GM12878 (cell line): ENCODE results near the gene PATL1. TPM values are rescaled to one million over a fixed set of nuclear protein-coding genes. Genes with fewer than 3 reads are reported as not detected.

Experiments
- ATAC-seq: fragments of 200-7000 bp; cut with Tn5 transposase; 3 replicates; pipeline ENCODE4 v1.9.1; 2020; ENCODE audit warnings: mild to moderate bottlenecking, moderate library complexity
- BruUV-seq: library from RNA; stranded (reverse); fragments of 400-500 nt; replicated peaks from 2 replicates; lab custom pipeline; 2021; lab: Mats Ljungman, UMichigan
- CTCF ChIA-PET: fragments of 300-600 bp; sonication (Branson Sonifier 250); formaldehyde crosslinking; extraction: SDS; loops from one replicate; lab custom pipeline; 2021; ENCODE audit warnings: inconsistent platforms; lab: Yijun Ruan, JAX
- POLR2A ChIA-PET: fragments of 350-600 bp; formaldehyde crosslinking; extraction: SDS; loops from one replicate; lab custom pipeline; 2021; ENCODE audit warnings: inconsistent platforms; lab: Charles Lee
- RAD21 ChIA-PET: fragments of 300-600 bp; sonication (Branson Sonifier 250); formaldehyde crosslinking; loops from one replicate; lab custom pipeline; 2023; ENCODE audit warnings: antibody characterized with exemption; ENCODE audit not compliant: unreplicated experiment; lab: Charles Lee
- SMC1A ChIA-PET: fragments of 300-600 bp; sonication (Branson Sonifier 250); formaldehyde crosslinking; loops from one replicate; lab custom pipeline; 2023; ENCODE audit not compliant: unreplicated experiment, uncharacterized antibody; lab: Charles Lee
- DNase-seq: peaks from one replicate; pipeline ENCODE4 v3.0.0-alpha.2; 2011; ENCODE audit warnings: low read depth, low spot score
- FAIRE-seq: peaks from 3 replicates; lab custom pipeline; 2011; peaks lifted over from hg19 to GRCh38; lab: Jason Lieb, UNC
- H2AFZ ChIP-seq: 2 replicates; pipeline ENCODE4 v1.6.0; 2011; ENCODE audit warnings: low read depth, low read length, control low read depth; ENCODE audit not compliant: control insufficient read depth
- H3K27ac ChIP-seq: 2 replicates; pipeline ENCODE4 v1.5.1; 2011; ENCODE audit warnings: control low read depth; ENCODE audit not compliant: control insufficient read depth, insufficient read depth
- H3K27me3 ChIP-seq, 2 experiments: replicated peaks in 1 of 2; 2 replicates each; pipeline versions ENCODE4 v1.6.0 to v1.6.1; 2011; ENCODE audit warnings: low read length in 1 of 2; ENCODE audit not compliant: control insufficient read depth in 2 of 2, insufficient read depth in 2 of 2
- H3K36me3 ChIP-seq, 2 experiments: 2 replicates each; pipeline ENCODE4 v1.5.1; 2011; ENCODE audit warnings: low read length in 1 of 2; ENCODE audit not compliant: control insufficient read depth in 2 of 2, insufficient read depth in 2 of 2
- H3K4me1 ChIP-seq: 2 replicates; pipeline ENCODE4 v1.6.1; 2011; ENCODE audit warnings: mild to moderate bottlenecking, low read length, moderate library complexity, mixed read lengths; ENCODE audit not compliant: control insufficient read depth, insufficient read depth
- H3K4me2 ChIP-seq: 2 replicates; pipeline ENCODE4 v1.6.0; 2011; ENCODE audit warnings: control low read depth; ENCODE audit not compliant: control insufficient read depth, insufficient read depth
- H3K4me3 ChIP-seq: fragments of 200-600 bp; sonication (generic); 2 replicates; pipeline ENCODE4 v1.5.1; 2016
- H3K79me2 ChIP-seq: 2 replicates; pipeline ENCODE4 v1.6.0; 2011; ENCODE audit warnings: low read length; ENCODE audit not compliant: control insufficient read depth, insufficient read depth
- H3K9ac ChIP-seq: 2 replicates; pipeline ENCODE4 v1.8.0; 2011; ENCODE audit warnings: low read length, control low read depth, mixed read lengths; ENCODE audit not compliant: control insufficient read depth, insufficient read depth
- H3K9me3 ChIP-seq: replicated peaks from 3 replicates; pipeline ENCODE4 v1.5.1; 2011; ENCODE audit warnings: mild to moderate bottlenecking, low read length; ENCODE audit not compliant: control insufficient read depth, insufficient read depth
- H4K20me1 ChIP-seq: 2 replicates; pipeline ENCODE4 v1.6.0; 2011; ENCODE audit not compliant: control insufficient read depth, insufficient read depth
- IKZF1 ChIP-seq: fragments of 450-650 bp; conservative IDR thresholded peaks from 2 replicates; pipeline ENCODE4 v1.6.1; 2017; ENCODE audit warnings: antibody characterized with exemption, mild to moderate bottlenecking
- MTA3 ChIP-seq: IDR thresholded peaks from 2 replicates; pipeline ENCODE4 v1.6.1; 2012; ENCODE audit warnings: low read length, inconsistent platforms, borderline replicate concordance
- RFX5 ChIP-seq: IDR thresholded peaks from 2 replicates; pipeline ENCODE4 v1.6.1; 2011; ENCODE audit warnings: low read depth, low read length, improper control_type of control experiment
- SIX5 ChIP-seq: IDR thresholded peaks from 2 replicates; pipeline ENCODE4 v1.6.1; 2011; ENCODE audit warnings: mild to moderate bottlenecking, low read depth, low read length, moderate library complexity; ENCODE audit not compliant: severe bottlenecking
- WGBS: methylation state at CpG from one replicate; pipeline ENCODE4 v1.1.6; 2016; ENCODE audit warnings: low lambda C conversion rate; ENCODE audit not compliant: insufficient replicate concordance, insufficient coverage; ENCODE audit errors: missing lambda C conversion rate; 5-methylcytosine and 5-hydroxymethylcytosine counted together
- in situ Hi-C: fragments of 300-500 bp; cut with MboI; formaldehyde crosslinking; loops from 9 replicates; pipeline ENCODE4 v1.14.3; 2018; ENCODE audit warnings: mixed read lengths
- intact Hi-C: fragments of 100-400 bp; cut with micrococcal nuclease; formaldehyde crosslinking; loops from one replicate; pipeline ENCODE4 v1.14.2; 2022; ENCODE audit not compliant: unreplicated experiment
- polyA plus RNA-seq, 11 experiments: library from polyadenylated mRNA; depleted of rRNA in 4 of 11; unstranded in 6 of 11; stranded (reverse) in 5 of 11; fragments of >200 nt; fragmentation: Nextera tagmentation in 4 of 11; fragmentation: Illumina TruSeq in 1 of 11; extraction: Ambion mirVana in 4 of 11; extraction: Trizol in 1 of 11; gene quantifications; 1 replicate in 1 of 11; 2 replicates in 10 of 11; pipeline versions ENCODE4 v1.2.1 to v1.2.3, GENCODE V29; 2011 to 2016; ENCODE audit warnings: inconsistent platforms in 2 of 11, missing spikeins in 2 of 11, low read depth in 1 of 11
- total RNA-seq, 4 experiments: library from RNA; depleted of rRNA in 3 of 4; stranded (reverse); fragments of >200 nt in 3 of 4; fragmentation: Illumina TruSeq in 1 of 4; extraction: Trizol in 1 of 4; gene quantifications; 2 replicates each; pipeline versions ENCODE4 v1.2.1 to v1.2.3, GENCODE V29; 2013 to 2021

PATL1 gene
- total and polyA plus RNA-seq, 10 of the 15 experiments (the other 5 are each of a cell fraction or from before 2014, with no cell fraction given): 5.3 to 62.0 (median 14.9) TPM

DNA sequence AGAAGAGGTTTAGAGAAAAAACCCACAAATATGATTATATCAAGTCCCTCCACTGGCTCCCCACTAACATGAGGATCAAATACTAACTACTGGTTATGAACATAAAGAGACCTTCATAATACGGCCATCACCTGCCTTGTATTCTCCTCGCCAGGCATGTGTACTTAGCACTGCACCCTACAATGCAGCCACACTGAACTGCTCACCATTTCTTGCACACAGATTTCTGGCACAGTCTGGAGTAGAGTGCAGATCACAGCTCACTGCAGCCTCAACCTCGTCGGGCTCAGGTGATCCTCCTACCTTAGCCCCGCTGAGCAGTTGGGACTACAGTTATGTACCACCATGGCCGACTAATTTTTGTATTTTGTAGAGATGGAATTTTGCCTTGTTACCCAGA is 66.4 kb downstream of the PATL1 start:
- in situ Hi-C loops: no loop called here
- 98% methylated on average over 6 of the region's 6 CpGs for WGBS
- BruUV-seq: no TSS peak
- H3K4me1 ChIP-seq: no peaks in the 10 kb centered on the region
- H3K27ac ChIP-seq: no peak overlapping the region
- RAD21 ChIA-PET: no interaction called here
- peaks cover 17 to 59% of the 10 kb centered on the region in 2 experiments for H3K36me3 ChIP-seq
- no peaks in the 10 kb centered on the region for H3K79me2 ChIP-seq
- SMC1A ChIA-PET: interaction anchor here (0.6 to 0.7 kb wide), 2 partner anchors 45 to 65 kb away, joined by 3 read pairs; no protein-coding TSS in a partner anchor
- ATAC-seq (no peak), FAIRE-seq (no peak), DNase-seq (no peak)
- intact Hi-C loops: no loop called here
- H3K9ac ChIP-seq: no peak overlapping the region
- no peak overlapping the region for H3K4me2 ChIP-seq
- H2AFZ ChIP-seq: no peak overlapping the region
- H4K20me1 ChIP-seq: no peaks in the 10 kb centered on the region
- no peaks in the 10 kb centered on the region for H3K9me3 ChIP-seq
- no peak for TF ChIP-seq SIX5
- no peak for TF ChIP-seq MTA3
- no peak for TF ChIP-seq RFX5
- CTCF ChIA-PET: no interaction called here
- no peaks in the 10 kb centered on the region for H3K27me3 ChIP-seq
- no peak overlapping the region for H3K4me3 ChIP-seq
- POLR2A ChIA-PET: no interaction called here

DNA sequence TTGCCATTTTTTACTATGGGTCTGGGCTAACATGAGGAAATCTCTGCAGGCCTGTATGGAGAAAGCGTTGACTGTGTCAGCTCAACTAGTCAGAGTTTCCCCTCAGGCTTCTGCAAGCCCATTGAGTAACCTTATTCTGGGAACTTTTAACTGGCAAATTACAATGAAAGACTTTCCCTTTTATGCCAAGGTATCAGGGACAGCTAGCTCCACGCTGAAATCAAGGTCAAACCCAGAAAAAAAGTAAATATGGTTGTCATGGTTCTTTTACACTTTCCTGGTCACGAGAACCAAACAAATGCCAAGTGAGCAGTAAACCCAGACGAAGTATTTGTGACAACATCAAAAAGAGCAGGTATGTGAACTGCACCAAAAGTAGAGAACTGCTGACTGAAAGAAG is 67.0 kb downstream of the PATL1 start:
- no peaks in the 10 kb centered on the region for H3K4me1 ChIP-seq
- no peaks in the 10 kb centered on the region for H4K20me1 ChIP-seq
- 97% methylated on average over 4 of the region's 4 CpGs for WGBS
- CTCF ChIA-PET: no interaction called here
- H3K79me2 ChIP-seq: no peaks in the 10 kb centered on the region
- ATAC-seq (no peak), FAIRE-seq (no peak), DNase-seq (no peak)
- POLR2A ChIA-PET: interaction anchor here (1.0 kb wide), 1 partner anchor 11 kb away, joined by 3 read pairs; no protein-coding TSS in a partner anchor
- H3K4me2 ChIP-seq: no peak overlapping the region
- H3K9me3 ChIP-seq: no peaks in the 10 kb centered on the region
- SMC1A ChIA-PET: no interaction called here
- no peak overlapping the region for H3K27ac ChIP-seq
- RAD21 ChIA-PET: no interaction called here
- intact Hi-C loops (no loop called here), in situ Hi-C loops (no loop called here)
- no peak overlapping the region for H3K4me3 ChIP-seq
- no peak for TF ChIP-seq IKZF1
- no peak overlapping the region for H3K9ac ChIP-seq
- H3K27me3 ChIP-seq: no peaks in the 10 kb centered on the region
- no peak overlapping the region for H2AFZ ChIP-seq
- BruUV-seq: no TSS peak
- H3K36me3 ChIP-seq: peaks cover 17 to 55% of the 10 kb centered on the region in 2 experiments
